Muscle layer of duodenum (tissue), 2 donors: ENCODE measurements around the gene AFF3.

Experiments
- H3K27ac ChIP-seq: one replicate; pipeline ENCODE4 v1.7.0; 2013; ENCODE audit warnings: mild to moderate bottlenecking, low read length
- H3K27me3 ChIP-seq: one replicate; pipeline ENCODE4 v1.7.0; 2013; ENCODE audit warnings: low read depth, mild to moderate bottlenecking, control low read depth, low read length
- H3K36me3 ChIP-seq, 2 donors: one replicate each; pipeline ENCODE4 v1.7.0; 2013; ENCODE audit warnings: low read length in 2 of 2, control low read depth in 1 of 2, mild to moderate bottlenecking in 1 of 2; ENCODE audit not compliant: insufficient read depth in 2 of 2, control insufficient read depth in 1 of 2
- H3K4me1 ChIP-seq, 2 donors: one replicate each; pipeline ENCODE4 v1.7.0; 2013; ENCODE audit warnings: low read length in 2 of 2, mild to moderate bottlenecking in 2 of 2, control low read depth in 1 of 2, moderate library complexity in 1 of 2; ENCODE audit not compliant: insufficient read depth in 2 of 2, control insufficient read depth in 1 of 2
- H3K4me3 ChIP-seq, 2 donors: one replicate each; pipeline ENCODE4 v1.7.0; 2013; ENCODE audit warnings: low read length in 2 of 2, low read depth in 1 of 2, mild to moderate bottlenecking in 1 of 2
- H3K9me3 ChIP-seq, 2 donors: one replicate each; pipeline ENCODE4 v1.7.0; 2013; ENCODE audit warnings: low read length in 2 of 2, control low read depth in 1 of 2, mild to moderate bottlenecking in 1 of 2; ENCODE audit not compliant: control insufficient read depth in 1 of 2
- donor health status: healthy.

AFF3 gene

DNA sequence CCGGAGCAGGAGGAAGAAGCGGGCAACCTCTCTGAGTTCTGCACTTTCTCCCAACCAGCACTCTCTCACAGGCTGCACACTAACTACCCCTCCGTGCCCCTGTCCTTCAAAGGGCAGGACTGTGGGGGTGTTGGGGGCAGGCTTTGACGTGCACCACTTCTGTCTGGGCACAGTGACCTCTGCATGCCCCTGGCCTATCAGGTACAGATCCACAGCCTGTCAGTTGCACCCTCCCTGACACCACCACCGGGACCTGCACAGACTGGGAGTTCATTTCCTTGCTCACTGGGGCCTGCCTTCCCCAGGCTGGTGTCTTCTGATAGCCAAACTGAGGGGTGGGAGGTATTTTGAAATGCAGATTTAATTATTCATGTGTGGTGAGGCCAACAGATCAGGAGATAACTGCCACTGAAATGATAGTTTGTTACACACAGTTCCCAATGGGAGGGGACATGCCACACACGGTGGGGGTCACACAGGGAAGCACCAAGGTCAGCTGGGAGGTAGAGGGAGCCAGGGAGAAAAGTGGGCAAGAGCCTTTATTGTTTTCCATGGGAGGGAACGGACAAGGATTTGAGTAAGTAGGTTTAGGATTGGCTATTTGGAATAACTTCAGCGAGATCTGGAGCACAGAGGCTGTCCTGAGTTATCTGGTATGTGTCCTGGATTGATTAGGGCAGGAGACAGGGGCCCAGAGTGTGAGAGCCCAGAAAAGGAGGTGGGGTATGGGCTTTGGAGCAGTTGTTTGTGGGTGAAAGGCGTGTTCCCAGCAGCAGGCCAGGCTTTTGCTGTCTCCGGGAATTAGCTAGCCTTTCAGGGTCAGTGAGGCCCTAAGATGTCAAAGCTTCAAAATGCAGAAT, 251.6 kb downstream of the AFF3 start:
- Histone ChIP-seq H3K9me3 (no peaks in the 10 kb centered on the region), H3K27ac (no peak overlapping the region), H3K4me3 (no peak overlapping the region), H3K27me3 (no peaks in the 10 kb centered on the region), H3K36me3 (no peaks in the 10 kb centered on the region), H3K4me1 (no peaks in the 10 kb centered on the region)

DNA sequence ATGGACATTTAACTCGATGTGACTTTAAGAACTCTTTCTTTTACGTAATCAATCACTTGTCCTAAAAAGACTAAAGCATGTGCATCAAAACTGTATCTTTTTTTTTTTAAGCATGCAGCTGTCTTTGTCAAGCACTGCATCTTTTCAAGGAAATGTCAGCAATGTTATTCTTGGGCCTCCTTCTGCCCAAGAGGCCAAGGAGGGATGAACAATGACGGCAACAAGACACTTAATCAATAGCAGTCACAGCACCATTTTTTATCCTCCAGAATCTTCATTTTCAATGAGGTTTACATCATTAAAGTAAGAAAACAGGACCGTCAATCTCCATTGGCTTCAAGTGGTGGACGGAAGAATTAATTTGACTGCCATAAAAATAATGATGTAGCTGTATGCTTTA, 253.8 kb downstream of the AFF3 start:
- H3K4me3 ChIP-seq, result no peak overlapping the region
- H3K27me3 ChIP-seq, result no peaks in the 10 kb centered on the region
- no peak overlapping the region for H3K27ac ChIP-seq
- no peaks in the 10 kb centered on the region for H3K9me3 ChIP-seq
- no peaks in the 10 kb centered on the region for H3K36me3 ChIP-seq
- H3K4me1 ChIP-seq, result no peaks in the 10 kb centered on the region

DNA sequence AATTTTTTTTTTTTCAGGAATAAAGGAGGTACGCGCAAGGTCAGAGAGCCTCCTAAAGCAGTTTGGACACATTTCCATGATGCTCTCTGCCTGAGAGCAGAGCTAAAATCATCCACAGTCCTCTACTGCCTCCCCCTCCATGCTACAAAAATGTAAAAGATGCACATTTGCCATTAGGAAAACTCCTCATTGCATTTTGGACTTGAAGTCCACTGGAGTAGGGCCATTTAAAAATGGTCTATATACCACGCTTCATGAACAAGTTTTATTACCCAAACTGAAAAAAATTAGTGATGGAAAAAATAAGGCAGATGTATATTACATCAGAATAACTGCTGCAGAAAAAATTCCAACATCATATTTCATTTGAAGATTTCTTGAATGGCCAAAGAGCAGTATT, 256.0 kb downstream of the AFF3 start:
- H3K9me3 ChIP-seq, result no peaks in the 10 kb centered on the region
- no peaks in the 10 kb centered on the region for H3K36me3 ChIP-seq
- no peak overlapping the region for H3K27ac ChIP-seq
- H3K4me1 ChIP-seq, result peaks cover 0 to 14% of the 10 kb centered on the region in 2 donors
- H3K27me3 ChIP-seq, result no peaks in the 10 kb centered on the region
- no peak overlapping the region for H3K4me3 ChIP-seq

DNA sequence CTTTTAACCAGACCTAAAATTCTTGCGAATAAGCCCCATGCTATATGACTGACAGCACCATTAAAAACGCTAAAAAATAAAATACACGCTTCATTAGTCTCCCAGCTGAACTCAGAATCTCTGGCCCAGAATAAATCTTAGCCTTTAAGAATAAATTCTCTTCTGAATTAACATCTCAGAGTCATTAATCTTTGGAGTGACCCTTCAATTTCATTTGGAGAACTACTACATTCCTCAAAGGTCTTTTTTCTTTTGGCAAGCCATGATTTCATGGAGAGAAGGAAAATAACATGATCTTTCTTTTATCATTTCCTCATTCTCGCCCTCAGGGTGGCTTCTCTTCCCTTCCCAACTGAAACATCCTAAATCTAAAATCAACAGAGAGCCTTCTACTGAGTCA, 259.0 kb downstream of the AFF3 start:
- Histone ChIP-seq H3K36me3 (no peaks in the 10 kb centered on the region), H3K27me3 (no peaks in the 10 kb centered on the region), H3K4me1 (peaks cover 0 to 15% of the 10 kb centered on the region in 2 donors), H3K4me3 (no peak overlapping the region), H3K9me3 (no peaks in the 10 kb centered on the region), H3K27ac (no peak overlapping the region)

DNA sequence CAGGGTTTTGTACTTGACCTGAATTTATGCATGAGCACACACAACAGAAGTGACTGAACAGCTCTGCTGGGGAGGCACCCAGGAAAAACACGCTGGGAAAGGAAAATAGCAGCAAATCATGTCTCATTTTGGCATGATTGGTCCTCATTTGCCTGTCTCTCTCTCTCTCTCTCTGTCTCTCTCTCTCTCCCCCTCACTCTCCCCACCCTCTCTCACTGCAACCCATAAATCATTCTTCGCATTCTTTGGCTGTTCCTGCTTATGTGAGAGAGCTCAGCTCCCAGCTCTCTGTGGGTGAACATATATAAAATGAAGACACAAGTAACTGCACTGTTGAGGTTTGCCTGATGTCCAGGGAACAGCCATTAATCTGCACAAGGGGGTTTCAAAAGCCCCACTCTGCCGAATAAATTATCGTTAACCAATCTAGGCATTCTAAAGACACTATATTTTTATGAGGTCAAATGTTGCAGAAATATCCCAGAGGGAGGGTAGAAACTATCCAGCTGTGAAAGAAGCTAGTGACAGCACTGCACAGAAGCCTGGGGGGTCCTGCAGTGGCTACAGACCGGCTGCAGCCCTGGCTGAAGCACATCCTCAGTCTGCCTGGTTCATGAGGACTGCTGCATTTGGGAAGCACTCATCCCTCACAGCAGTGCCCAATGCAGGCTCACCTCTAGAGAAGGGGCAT, 260.3 kb downstream of the AFF3 start:
- no peaks in the 10 kb centered on the region for H3K27me3 ChIP-seq
- no peak overlapping the region for H3K27ac ChIP-seq
- H3K4me1 ChIP-seq, result peaks cover 0 to 15% of the 10 kb centered on the region in 2 donors
- H3K4me3 ChIP-seq, result no peak overlapping the region
- no peaks in the 10 kb centered on the region for H3K36me3 ChIP-seq
- H3K9me3 ChIP-seq, result no peaks in the 10 kb centered on the region

DNA sequence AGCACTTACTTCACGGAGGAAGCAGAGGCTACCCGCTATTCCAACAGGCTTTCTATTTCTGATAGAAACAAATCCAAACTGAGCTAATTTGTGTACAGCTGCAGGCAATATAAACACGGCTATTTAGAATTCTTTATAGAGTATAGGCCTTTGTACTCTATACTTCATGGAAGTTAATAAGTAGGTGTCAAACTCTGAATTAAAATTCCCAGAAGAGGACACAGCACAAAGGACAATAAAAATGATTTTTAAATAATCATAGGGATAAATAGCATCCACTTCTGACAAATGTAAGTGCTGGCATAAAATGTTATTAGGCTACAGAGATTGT, 261.5 kb downstream of the AFF3 start:
- H3K4me3 ChIP-seq, result no peak overlapping the region
- no peak overlapping the region for H3K27ac ChIP-seq
- no peaks in the 10 kb centered on the region for H3K27me3 ChIP-seq
- H3K9me3 ChIP-seq, result no peaks in the 10 kb centered on the region
- no peaks in the 10 kb centered on the region for H3K36me3 ChIP-seq
- H3K4me1 ChIP-seq, result peaks cover 0 to 15% of the 10 kb centered on the region in 2 donors

DNA sequence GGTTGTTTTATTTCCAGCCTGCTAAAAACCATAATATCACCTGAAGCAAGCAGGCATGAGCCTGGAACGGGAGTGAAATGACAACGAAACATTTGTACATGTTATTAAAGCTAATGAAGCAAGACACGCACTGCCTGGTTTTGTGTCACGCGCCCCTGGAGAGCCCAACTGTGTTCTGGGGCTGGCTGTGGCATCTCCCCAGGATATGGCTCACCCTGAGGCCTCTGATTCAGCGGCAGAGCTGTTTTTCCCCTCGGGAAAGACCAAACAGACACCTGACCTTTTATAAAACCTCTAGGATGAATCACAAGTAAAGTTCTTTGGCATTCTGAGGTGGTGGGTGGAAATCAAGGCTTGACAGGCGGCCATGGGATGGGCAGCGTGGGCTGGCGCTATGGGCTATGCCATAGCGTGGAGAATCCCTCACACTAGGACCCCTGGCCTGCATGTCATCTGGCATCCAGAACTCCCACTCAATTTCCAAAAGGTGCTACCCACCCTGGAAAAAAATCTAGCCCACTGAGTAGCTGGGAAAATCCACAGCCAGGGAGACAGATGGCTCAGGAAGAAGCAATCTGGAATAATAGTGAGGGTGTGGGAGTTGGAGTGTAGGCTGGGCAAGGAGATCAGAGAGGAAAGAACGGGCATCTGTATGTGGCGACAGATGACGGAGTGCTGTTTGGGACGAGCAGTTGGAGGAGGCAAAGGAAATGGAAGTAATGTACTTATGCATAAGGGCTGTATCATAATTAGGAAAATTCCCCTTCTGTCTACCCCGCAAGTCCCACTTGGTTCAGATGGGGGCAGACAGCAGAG, 262.0 kb downstream of the AFF3 start:
- Histone ChIP-seq H3K27me3 (no peaks in the 10 kb centered on the region), H3K36me3 (no peaks in the 10 kb centered on the region), H3K9me3 (no peaks in the 10 kb centered on the region), H3K4me1 (peaks cover 0 to 15% of the 10 kb centered on the region in 2 donors), H3K27ac (no peak overlapping the region), H3K4me3 (no peak overlapping the region)

DNA sequence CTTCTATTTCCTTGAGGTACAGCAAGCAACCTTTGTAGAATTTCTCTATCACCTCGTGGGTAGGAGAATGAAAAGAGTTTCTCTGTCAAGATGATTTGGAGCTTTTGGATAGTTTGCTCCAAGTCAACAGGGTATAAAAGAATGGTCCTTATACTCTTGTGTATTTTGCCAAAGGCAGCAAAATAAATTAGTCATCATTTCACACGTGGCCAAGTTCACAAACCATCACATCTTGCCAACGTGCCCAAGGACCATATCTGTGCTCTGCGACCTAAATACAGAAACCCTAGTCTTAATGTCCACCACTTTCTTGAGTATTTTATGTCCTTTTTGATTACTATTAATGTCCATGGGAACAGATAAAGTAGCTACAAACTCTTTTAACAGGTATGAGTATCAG, 262.9 kb downstream of the AFF3 start:
- Histone ChIP-seq H3K9me3 (no peaks in the 10 kb centered on the region), H3K4me3 (no peak overlapping the region), H3K27ac (no peak overlapping the region), H3K36me3 (no peaks in the 10 kb centered on the region), H3K4me1 (peaks cover 0 to 15% of the 10 kb centered on the region in 2 donors), H3K27me3 (no peaks in the 10 kb centered on the region)

DNA sequence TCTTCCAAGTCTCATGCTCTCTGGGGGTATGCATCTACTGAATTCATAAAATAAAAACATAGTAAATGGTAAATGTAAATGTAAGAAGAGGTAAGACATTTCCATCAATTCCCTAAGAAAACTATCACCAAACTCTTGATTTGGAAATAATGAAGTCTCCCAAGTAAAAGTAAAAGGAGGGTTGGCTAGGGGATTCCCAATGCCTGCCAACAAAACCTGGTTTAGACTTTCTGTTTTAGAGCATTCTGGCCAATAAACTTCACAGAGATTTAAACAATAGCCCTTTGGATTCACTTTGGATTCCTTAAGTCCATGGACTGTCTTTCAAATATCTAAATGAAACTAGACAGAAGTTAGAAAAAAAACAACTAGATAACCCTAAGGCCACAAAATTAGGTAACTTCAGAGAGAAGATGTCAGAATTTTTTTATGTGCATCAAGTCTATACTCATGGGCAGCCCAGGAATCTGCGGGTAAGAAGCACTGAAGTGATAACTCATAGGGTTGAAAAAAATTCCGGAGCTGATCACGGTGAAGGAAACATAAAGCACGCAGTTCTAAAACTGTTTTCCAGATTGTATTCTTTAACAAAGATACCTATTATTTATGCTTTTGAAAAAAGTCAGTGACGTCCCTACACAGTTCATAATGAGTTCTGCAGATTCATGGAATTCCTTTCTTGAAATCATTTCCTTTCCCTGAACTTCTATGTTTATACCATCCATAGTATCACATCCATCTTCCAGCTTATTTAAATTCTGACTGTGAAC, 263.6 kb downstream of the AFF3 start:
- Histone ChIP-seq H3K4me1 (peaks cover 0 to 15% of the 10 kb centered on the region in 2 donors), H3K9me3 (no peaks in the 10 kb centered on the region), H3K27me3 (no peaks in the 10 kb centered on the region), H3K4me3 (no peak overlapping the region), H3K27ac (no peak overlapping the region), H3K36me3 (no peaks in the 10 kb centered on the region)

DNA sequence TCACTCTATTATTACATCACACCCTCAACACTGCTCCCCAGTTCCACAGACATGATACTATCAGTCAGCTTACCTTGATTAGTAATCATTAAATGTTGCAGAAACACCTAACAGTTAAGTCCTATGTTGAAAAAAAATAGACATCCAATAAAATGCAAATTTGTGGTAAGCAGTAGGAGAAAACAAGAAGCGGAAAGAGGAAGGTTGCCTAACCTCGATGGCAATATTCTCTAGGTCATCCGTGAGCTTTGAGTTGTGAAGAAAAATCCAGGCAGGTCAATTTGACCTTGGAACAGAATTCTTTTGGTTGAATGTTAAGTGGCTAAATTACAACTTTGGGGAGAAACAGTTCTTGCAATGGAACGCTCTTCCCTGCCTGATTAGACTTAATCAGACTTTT, 264.4 kb downstream of the AFF3 start:
- H3K27me3 ChIP-seq, result no peaks in the 10 kb centered on the region
- H3K36me3 ChIP-seq, result no peaks in the 10 kb centered on the region
- peaks cover 0 to 15% of the 10 kb centered on the region in 2 donors for H3K4me1 ChIP-seq
- no peak overlapping the region for H3K27ac ChIP-seq
- no peak overlapping the region for H3K4me3 ChIP-seq
- H3K9me3 ChIP-seq, result no peaks in the 10 kb centered on the region

DNA sequence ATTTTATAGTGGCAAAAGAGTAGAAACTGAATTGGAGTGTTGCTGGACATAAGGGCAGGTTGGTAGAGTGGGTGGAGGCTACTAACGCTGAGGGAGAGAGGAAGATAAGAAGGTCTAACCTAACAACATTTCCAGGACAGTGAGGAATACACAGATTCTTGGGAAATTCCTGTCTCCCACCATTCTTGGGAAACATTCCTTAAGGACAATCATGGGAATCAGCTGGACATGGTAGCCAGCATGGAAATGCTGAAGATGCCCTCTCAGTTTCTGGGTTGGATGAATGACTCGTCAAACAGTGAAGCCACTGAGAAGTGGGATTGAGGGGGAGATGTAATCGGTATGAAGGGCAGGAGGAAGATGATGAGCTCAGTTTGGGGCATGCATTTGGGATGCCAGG, 265.4 kb downstream of the AFF3 start:
- H3K36me3 ChIP-seq, result no peaks in the 10 kb centered on the region
- H3K4me3 ChIP-seq, result no peak overlapping the region
- no peak overlapping the region for H3K27ac ChIP-seq
- H3K27me3 ChIP-seq, result no peaks in the 10 kb centered on the region
- H3K9me3 ChIP-seq, result no peaks in the 10 kb centered on the region
- H3K4me1 ChIP-seq, result peaks cover 0 to 6% of the 10 kb centered on the region in 2 donors
